Inferior parietal cortex (tissue), 1 donor: ENCODE measurements around the gene CCDC9B.

Experiments
- DNase-seq: peaks from one replicate; pipeline ENCODE4 v3.0.0-alpha.2; 2016; ENCODE audit errors: extremely low spot score

Gene CCDC9B

DNA sequence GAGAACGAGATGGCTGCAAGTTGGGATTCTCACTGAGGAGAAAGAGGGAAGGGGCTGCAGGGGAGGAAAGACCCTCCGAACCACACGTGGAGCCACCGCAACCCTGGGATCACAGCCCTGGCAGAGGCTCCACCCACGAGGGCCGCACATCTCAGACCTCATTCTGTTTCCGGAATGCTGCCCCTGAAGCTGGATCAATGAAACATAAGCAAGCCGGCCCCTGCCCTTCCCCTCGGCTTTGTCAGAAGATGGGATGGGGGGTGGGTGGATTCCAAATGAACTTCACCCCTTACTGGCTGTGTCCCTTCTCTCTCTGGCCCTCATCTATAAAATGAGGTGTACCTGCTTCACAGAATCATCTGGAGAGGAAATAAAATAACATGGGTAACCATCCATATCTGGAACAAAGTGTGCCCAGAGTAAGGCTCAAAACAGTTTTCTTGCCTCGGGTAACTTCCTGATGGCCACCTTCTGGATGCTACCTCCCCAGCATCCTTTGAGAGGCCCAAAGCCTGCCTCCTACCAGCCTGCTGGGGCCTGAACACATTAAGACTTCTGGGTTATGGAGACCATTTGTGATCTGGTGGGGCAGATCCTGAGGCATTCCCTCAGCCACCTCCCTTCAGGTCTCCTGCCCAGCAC lies 4.6 kb upstream of the CCDC9B start:
- DNase-seq = no peak

DNA sequence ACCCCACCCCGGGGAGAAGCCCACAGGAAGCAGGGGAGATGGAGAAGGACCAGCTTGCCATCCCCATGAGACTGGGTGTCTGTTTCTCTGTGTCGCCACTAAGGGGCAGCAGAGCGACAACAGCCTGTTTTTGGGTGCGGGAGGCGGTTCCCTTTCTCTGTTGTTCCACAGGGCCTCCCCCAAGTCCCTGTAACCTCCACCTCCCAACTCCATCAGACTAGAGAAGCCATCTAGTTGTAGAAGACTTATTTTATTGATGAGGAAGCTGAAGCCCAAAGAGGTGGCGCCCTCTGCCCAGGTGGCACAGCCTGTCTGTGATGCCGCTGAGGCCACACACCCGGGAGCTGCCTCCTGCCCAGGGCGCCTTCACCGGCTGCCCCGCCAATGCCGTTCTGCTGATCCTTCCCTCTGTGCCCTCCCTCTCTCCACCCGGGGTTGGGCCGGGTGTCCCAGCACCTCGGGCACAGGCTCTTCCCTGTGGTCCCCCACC lies 3.9 kb upstream of the CCDC9B start:
- DNase-seq = peak; percentile 68

DNA sequence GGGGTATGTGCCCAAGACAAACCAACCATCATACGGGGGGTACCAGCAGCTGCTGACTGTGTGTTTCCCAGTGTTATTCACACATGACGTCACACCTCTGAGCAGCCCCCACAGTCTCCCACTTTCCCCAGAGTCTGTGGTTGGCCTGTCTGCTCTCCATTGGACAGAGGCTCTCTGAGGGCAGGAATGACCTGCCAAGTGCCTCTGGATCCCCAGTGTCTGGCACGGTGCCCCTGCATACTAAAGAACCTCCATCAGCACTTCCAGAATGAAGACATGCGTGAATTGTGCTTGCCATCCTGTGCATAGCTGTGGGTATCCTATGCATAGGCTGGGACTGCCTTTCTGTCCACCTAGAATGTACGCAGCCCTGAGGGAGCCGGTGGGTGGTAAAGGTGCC lies 3.5 kb upstream of the CCDC9B start:
- DNase-seq = no peak

DNA sequence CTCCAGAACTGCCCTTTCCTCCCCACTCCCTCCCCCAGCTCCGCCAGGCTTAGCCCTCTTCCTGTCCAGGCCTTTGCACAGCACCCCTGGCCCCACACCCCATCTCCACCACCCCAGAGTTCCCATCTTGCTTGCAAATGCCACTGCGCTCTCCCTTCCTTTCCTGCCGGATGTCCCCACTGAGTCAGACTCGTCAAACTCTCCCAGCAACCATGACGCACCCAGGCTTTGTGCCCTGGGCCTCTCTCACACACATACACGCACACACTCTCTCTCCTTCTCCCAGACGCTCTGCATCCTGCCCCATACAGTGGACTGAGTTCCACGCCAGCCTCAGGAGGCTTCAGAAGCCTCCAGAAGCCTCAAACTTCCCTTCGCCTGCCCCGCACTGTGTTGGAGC lies 2.8 kb upstream of the CCDC9B start:
- DNase-seq = no peak

DNA sequence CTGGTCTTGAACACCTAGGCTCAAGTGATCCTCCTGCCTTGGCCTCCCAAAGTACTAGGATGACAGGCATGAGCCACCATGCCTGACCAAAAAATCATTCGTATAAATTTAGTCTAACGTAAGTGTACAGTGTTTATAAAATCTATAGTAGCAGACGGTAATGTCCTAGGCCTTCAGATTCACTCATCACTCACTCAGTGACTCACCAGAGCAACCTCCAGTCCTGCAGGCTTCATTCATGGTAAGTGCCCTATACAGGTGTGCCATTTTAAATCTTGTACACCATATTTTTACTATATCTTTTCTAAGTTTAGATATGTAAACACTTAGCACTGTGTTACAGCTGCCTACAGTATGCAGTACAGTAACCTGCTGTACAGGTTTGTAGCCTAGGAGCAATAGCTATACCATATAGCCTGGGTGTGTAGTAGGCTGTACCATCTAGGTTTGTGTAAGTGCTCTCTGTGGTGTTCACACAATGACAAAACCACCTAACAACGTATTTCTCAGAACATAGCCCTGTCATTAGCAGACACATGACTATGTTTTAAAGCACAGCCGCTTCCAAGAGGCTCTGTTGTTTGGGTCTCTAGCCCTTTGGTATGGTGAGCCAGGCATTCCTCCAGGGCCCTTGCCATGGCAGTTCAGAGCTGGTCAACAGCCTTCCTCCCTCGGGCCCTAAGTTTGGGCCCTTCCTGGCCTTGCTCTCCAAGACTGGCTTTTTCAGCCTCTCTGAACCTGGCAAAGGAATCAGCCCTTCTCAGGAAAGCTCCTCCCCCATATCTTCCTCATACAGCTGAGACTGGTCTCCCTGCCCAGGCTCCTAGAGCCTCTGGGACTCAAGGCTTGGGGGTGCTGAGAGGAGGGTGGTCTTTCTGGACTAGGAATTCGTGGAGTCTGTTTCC lies 1.9 kb upstream of the CCDC9B start:
- DNase-seq = no peak

DNA sequence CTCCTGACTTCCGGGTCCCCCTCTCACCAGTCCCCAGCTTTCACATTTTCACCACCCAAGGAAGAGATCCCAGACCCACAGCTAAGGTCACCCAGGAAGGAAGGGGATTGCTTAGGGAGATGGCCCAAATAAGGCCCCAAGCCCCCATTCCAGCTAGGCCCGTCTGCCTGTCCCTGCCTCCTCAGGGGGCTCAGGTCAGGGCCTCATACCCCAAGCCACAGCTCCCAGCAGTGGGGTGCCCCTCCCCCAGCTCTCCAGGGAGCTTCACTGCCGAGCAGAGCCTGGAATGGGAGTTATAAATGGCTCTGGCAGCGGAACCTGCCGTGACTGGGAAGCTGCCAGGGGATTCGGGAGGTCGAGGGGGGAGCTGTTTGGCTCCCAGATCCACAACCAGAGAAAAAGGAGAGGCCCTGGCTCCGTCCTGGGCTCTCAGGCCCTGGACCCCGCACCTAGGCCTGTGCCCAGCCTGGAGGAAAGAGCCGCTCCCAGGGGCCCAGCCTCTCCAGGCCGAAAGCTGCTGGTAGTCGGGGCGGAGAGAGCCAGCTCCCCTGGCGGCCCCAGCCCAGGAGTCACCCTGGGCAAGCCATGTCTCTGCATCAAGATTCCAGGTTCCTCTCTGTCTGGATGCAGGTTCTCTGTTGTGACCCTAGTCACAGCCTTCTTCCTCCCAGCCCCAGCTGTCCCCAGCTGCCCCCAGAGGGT lies 550 bp downstream of the CCDC9B start:
- DNase-seq = peak; percentile 51

DNA sequence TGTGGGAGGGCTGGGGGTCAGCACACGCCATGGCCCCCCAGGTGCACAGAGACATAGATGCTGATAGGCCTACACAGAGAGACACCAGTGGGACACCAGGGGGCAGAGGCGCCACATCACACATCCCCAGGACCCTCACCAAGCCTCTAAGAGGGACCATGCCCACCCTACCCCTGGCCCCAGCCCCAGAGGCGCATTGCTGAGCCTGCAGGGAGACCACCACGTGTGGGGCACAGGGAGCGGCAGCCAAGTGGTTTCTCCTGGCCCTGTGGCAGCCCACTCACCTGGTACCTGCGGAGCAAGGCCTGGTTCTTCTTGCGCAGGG lies 1.2 kb downstream of the CCDC9B start:
- DNase-seq = no peak

DNA sequence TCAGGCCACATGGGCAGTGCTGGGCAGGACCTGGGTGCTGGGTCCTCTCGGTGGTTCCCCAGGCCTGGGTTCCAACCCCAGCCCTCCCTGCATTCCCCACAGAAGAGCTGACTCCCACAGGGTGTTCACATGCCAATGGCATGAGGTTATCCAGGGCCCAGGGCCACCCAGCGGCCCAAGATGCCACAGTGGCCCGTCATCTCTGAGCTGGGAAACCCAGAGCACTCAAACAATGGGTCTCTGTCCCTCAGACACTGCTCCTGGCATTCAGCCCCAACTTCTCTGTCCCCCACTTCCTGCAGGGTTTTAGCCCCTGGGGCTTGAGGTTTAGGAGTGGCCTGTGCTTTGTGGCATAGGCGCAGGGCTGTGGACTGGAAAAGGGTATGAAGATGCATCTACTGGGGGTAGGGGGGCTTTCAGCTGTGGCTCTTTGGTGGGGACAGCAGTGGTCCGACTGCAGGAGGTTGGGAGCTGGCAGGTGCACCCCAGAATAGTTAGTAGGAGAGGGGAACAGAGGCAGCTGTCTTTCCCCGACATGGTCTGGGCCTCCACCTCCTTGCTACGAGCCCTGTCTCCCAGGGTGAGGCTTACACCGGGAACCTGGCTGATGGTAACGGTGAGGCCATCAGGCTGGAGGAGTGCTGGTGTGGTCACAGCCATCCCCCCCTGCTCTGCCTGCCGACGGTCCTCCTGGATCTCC lies 1.7 kb downstream of the CCDC9B start:
- DNase-seq = peak; percentile 47

DNA sequence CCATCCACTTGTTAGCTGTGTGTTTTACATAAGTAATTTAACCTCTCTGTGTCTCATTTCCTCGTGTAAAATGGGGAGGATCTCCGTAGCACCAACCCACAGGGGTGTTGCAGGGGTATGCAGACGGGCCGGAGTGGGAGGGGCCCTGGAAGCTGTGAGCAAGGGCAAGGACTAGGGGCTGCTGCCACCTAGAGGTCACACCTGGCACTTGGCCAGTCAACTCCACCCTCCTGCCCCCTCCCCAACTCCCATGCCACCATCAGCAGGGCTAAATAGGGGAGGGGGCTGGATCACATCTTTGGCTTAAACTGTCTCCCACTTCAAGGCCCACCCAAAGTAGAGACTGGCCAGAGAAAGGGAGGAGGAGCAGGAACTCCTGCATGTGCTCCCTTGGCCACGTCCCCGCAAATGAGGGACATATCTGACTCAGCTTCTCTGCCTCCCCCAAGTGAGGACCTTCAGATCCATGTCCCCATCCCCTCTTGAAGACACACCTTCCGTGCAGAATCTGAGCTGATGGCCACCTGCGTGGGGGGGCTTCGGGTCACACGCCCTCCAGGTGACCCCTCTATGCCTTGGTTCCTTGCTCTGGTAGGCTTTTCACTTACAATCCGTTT lies 2.6 kb downstream of the CCDC9B start:
- DNase-seq = no peak

DNA sequence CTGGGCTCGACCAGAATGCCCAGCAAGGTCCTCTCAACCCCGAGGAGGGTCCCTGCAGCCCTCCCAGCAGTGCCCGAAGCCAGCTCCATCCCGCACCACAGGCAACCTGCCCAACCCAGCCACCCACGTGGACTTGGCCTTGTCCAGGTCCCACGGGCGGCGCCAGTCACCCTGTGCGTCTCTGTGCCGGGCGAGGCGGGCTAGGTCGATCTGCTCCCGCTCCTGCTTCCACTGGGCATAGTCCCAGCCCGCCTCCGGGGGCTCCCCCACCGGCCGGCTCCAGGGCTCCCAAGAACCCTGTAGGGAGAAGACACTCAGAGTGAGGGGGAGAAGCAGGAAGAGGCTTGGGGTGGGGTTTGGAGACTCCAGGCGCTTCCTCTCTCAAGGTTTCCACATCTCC lies 3.1 kb downstream of the CCDC9B start:
- no peak for DNase-seq

DNA sequence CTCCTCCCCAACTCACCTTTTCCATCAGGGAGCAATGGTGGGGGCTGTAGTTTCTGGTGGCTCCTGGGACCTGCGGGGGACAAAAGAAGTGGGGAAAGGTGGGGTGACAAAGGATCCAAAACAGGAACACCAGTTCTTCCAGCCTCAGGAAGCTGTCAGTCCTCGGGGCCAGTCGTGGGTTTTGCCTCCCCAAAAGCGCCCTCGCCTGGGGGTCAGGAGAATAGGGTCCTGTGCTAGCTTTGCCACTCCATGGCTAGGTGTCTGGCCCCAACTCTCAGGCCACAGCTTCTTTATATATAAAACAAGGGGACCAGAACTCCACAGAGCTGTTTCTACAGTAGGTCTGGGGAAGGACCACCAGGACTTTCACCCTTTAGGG lies 4.0 kb downstream of the CCDC9B start:
- no peak for DNase-seq

DNA sequence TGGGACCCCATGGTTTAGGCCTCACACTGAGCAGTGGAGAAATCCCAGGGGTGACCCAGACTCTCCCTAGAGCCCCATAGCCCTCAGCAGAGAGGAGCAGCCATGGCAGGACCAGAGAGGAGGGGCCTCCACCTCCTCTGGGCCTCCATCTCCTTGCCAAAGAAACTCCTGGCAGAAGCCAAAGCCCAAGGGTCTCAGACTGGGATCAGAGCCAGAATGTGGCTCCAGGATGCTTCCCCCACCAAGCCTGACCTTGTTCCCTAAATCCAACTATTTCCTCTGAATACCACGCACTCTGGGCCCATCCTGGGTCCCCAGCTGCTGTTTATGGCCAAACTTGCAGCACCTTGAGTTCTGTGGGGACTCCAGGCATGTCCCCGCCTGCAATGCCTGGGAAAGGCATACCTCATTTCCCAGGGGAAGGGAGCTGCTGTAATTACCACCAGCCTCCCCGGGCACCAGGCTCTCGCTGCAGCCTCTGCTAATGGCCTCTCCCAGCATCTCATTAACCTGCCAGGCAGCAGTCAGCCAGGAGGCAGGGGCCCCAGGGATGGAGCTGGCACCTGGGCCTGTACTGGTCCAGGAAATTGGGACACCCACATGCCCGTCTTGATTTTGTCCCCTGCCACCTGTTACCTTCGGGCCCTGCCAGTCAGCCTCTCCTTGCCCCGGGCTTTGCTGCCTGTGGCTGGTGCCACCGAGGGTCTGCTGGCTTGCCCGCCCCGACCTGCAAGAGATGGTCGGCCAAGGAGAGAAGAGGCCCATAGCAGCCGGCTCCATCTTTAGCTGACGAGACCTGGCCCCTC lies 4.6 kb downstream of the CCDC9B start:
- no peak for DNase-seq

DNA sequence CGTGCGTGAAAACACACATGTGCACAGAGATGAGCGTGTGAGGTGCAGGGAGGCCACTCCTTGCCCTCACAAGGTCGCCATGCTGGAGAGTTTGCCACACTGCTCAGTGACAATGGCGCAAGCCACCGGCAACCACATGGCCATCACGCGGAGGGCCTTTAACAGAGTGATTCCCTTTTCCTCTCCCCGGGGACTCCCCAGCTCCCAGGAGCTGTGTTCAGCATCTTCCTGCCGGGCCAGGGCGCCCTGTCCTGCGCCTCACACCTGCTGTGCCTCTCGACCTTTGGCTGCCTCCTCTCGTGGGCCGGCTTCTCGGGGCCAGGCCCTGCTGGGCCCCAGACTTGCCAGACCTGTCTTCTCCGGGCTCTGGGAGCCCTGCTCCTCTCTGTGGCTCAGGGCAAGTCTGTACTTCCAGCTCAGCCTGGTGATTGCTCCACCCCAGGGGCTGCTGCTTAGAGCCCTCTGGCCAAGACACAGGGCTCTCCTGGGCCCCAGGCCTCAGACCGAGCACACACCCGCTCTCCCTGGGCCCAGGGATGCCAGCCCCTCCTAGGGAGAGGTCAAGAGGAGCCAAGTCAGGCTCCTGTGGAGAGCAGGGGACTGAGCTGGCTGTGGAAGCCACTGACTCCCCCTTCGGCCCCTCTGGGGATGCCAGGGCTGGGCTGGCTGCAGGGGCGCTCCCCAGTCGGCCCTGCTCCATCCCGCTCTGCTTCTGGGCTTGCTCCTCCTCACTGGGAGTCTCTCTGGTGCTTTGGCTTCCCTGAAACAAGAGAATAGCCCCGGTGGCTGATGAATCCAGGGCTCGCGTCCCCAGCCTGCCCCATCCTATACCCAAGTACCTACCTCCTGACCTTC lies 5.6 kb downstream of the CCDC9B start:
- no peak for DNase-seq

DNA sequence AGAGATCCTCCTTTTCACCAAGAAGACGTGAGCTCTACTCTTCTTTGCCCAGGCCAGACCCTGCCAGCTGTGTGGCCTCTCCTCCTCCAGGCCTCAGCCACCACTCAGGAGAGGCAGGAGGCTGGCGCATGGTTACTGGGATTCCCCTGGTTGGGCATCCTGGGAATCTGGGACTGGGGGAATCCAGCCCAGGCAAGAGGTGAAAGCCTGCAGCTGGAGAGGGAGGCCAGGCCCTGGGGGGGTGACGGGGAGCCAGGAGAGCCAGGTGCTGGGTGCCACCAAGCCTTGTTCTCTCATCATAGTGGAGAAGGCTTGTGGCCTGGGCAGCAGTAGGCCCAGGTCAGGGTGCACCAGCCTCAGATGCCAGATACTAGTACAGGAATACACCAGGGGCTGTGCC lies 6.2 kb downstream of the CCDC9B start:
- no peak for DNase-seq

DNA sequence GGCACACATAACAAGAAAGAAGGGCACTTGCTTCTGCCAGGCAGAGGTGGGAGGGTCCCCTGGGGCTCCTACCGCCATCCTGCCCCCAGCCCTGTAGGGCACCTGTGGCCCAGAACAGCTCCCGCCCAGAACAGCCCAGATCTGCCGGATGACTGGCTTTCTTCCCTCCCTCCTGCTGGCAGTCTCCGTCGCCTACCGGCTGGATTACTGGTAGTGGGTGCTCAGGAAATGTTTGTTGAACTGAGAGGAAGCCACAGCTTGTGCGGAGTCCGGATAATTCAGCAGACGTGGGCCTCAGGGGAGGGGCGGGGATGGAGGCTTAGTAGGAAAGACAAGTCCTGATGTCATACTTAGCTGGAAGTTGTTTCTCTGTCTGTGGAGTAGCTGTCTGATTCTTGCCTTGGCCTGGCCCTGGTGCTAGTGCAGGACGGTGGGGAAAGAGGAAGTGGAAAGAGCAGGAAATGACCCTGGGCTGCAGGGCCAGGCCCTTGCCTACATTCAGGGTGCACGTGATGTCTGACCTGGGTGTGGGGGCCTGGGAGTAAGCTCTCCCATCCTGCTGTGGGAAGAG lies 6.7 kb downstream of the CCDC9B start:
- no peak for DNase-seq

DNA sequence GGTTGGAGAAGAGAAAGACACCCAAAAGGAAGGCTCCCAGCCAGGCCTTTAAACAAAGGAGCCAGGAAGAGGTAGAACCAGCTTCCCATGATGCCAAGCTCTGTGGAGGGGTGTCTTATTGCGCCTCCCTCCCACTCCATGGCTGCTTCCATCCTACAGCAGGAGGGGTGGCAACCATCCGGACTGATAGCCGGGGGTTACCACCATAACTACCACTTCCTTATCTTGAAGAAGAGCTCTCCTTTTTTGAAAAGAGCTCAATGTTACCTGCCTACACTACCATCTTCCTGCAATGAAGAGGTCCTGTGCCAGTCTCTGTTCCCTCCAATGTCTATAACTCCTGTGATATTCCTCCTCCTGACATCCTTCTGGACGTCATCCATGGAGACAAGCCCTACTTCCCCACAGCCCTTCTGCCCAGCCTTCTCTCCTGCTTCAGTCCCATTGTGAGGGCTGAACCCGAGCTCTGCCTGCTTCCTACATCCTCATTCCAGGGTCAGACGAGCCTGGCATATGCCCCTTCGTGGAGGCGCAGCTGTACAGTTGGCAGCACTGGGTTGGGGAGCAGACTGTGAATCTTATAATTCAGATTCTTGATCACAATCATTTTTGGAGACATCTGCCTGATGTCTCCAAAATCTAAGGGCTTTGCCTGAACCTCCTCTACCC lies 8.5 kb downstream of the CCDC9B start:
- no peak for DNase-seq

DNA sequence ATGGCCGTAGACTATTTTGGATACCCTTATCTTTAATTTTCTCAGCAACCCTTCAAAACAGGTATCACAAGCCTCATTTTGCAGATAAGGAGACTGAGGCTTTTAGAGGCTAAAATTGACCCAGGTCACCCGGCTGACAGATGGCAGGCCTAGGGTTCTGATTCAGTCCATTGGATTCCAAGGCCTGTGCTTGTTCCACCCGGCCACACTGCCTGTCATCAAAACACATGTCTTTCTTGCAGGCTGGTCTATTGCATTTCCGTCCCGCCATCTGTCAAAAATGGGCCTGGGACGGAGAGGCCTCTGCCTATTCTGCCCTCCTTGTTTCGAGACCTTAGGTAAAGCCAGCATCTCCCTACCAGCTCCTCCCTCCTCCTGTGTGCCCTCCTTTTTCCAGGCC lies 9.1 kb downstream of the CCDC9B start:
- no peak for DNase-seq

DNA sequence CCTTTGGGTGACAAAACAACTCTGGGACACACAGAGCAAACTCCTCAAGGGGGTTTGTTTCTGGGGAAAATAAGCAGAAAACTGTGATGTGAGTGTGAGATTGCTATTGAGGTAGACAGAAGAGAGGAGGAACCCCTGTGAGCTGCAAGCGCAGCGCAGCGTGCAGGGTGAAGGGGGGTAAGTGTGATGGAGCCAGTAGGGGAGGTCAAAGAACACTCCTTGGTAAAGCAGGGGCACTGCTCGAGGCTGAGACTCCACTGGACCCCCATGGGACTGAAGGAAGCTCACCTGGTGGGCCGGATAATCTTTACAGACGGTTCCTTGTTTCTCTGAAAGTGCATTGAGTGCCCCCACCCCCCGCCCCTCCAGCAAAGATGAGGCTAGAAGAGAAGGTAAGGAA lies 9.7 kb downstream of the CCDC9B start:
- DNase-seq = no peak

DNA sequence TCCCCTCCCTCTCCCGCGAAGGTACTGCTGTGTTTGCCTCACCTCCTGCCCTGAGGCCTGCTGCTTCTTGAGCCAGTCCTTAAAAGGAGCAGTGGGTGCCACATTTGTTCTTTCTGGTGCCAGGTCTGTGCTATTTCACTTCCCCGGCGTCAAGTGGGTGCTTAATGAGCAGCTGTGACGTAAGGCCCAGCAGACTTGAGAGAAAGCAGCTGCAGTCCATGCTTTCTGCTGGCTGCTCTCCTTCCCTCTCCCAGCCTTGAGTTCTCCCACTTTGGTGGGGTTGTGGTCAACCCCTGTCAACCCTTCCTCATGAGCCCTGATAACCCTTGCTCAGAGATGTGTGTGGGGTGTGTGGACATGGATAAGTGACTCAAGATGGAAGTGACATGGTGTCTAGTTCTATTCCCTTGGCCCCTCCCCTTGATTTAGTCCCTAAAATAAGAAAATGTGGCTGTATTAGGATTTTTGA lies 10.3 kb downstream of the CCDC9B start:
- DNase-seq = no peak
